Small intestine (tissue), 7 donors: Measurements from ENCODE around the gene KLHL25. TPM values are rescaled to one million over a fixed set of nuclear protein-coding genes. Genes with fewer than 3 reads are reported as not detected.

Source experiments
- DNase-seq, 2 donors: peaks; one replicate each; pipeline versions ENCODE4 v3.0.0 to v3.0.0-alpha.2; 2013
- FAIRE-seq: peaks from 2 replicates; lab custom pipeline; 2012; peaks lifted over from hg19 to GRCh38; lab: Jason Lieb, UNC
- H3K27ac ChIP-seq, 3 donors: one replicate each; pipeline ENCODE4 v1.5.1; 2013; ENCODE audit warnings: low read length in 2 of 3, mild to moderate bottlenecking in 2 of 3, control low read depth in 1 of 3, inconsistent platforms in 1 of 3, low read depth in 1 of 3, moderate library complexity in 1 of 3
- H3K27me3 ChIP-seq, 3 donors: one replicate each; pipeline ENCODE4 v1.6.1; 2013; ENCODE audit warnings: low read length in 3 of 3, inconsistent platforms in 1 of 3; ENCODE audit not compliant: control insufficient read depth in 3 of 3, insufficient read depth in 3 of 3
- H3K36me3 ChIP-seq, 3 donors: one replicate each; pipeline ENCODE4 v1.6.1; 2013; ENCODE audit warnings: low read length in 3 of 3, inconsistent platforms in 1 of 3, low read depth in 1 of 3, mild to moderate bottlenecking in 1 of 3, moderate library complexity in 1 of 3; ENCODE audit not compliant: control insufficient read depth in 3 of 3, insufficient read depth in 2 of 3
- H3K4me1 ChIP-seq, 3 donors: one replicate each; pipeline ENCODE4 v1.6.1; 2013; ENCODE audit warnings: low read length in 2 of 3, inconsistent platforms in 1 of 3, low read depth in 1 of 3, mild to moderate bottlenecking in 1 of 3, moderate library complexity in 1 of 3; ENCODE audit not compliant: control insufficient read depth in 3 of 3, insufficient read depth in 2 of 3
- H3K4me3 ChIP-seq, 3 donors: one replicate each; pipeline ENCODE4 v1.5.1; 2013; ENCODE audit warnings: low read length in 3 of 3, control low read depth in 1 of 3, inconsistent platforms in 1 of 3, low read depth in 1 of 3, mild to moderate bottlenecking in 1 of 3, moderate library complexity in 1 of 3
- H3K9me3 ChIP-seq, 2 donors: one replicate each; pipeline ENCODE4 v1.6.1; 2013; ENCODE audit warnings: low read depth in 1 of 2, low read length in 1 of 2; ENCODE audit not compliant: control insufficient read depth in 2 of 2, insufficient read depth in 1 of 2
- WGBS, 3 donors: extraction: QIAGEN DNeasy Blood & Tissue Kit; methylation state at CpG; one replicate each; pipeline ENCODE4 v1.1.7; 2013; 5-methylcytosine and 5-hydroxymethylcytosine counted together
- polyA plus RNA-seq, 4 donors: library from polyadenylated mRNA; stranded (reverse) in 3 of 4; unstranded in 1 of 4; fragments of 200-250 nt in 3 of 4; fragments of 120-200 nt in 1 of 4; gene quantifications; one replicate each; pipeline versions ENCODE4 v1.2.1 to v1.2.3, GENCODE V29; 2013
- donor health status: healthy with polysubstance abuse.
- donor health status: control.
- donor health status: control.
- donor health status: Bipolar disorder and iron deficiency.
- donor health status: healthy.

The KLHL25 gene
- polyA plus RNA-seq, 4 donors: 4.2 to 9.5 (median 7.9) TPM

- H3K9me3 ChIP-seq: no peaks in the 10 kb centered on the region
- FAIRE-seq (no peak), DNase-seq (no peak)
- peaks cover 32 to 63% (median 47%) of the 10 kb centered on the region in 3 donors for H3K36me3 ChIP-seq
- H3K4me3 ChIP-seq: no peak overlapping the region
- no peak overlapping the region for H3K27ac ChIP-seq
- 95 to 97% (median 95%) methylated on average over 11 of the region's 11 CpGs for WGBS, 3 donors
- no peaks in the 10 kb centered on the region for H3K4me1 ChIP-seq
- no peaks in the 10 kb centered on the region for H3K27me3 ChIP-seq
These were observed 53.1 kb downstream of the KLHL25 start for GRCh38 chr15:85741662-85742061.

GRCh38 chr15:85741021-85741421 lies 53.7 kb downstream of the KLHL25 start:
- Histone ChIP-seq H3K36me3 (peaks cover 30 to 62% (median 49%) of the 10 kb centered on the region in 3 donors), H3K4me3 (no peak overlapping the region), H3K27me3 (no peaks in the 10 kb centered on the region), H3K9me3 (no peaks in the 10 kb centered on the region), H3K27ac (no peak overlapping the region), H3K4me1 (no peaks in the 10 kb centered on the region)
- no peak for FAIRE-seq
- WGBS, 3 donors: 93 to 95% (median 94%) methylated on average over 20 of the region's 20 CpGs
- no peak for DNase-seq

GRCh38 chr15:85737061-85737460 lies 57.7 kb downstream of the KLHL25 start:
- Histone ChIP-seq H3K27me3 (no peaks in the 10 kb centered on the region), H3K27ac (no peak overlapping the region), H3K4me1 (no peaks in the 10 kb centered on the region), H3K4me3 (no peak overlapping the region), H3K9me3 (peaks cover 0 to 5% of the 10 kb centered on the region in 2 donors), H3K36me3 (peaks cover 14 to 40% (median 40%) of the 10 kb centered on the region in 3 donors)
- 95 to 96% (median 95%) methylated on average over 6 of the region's 6 CpGs for WGBS, 3 donors
- no peak for DNase-seq
- no peak for FAIRE-seq

GRCh38 chr15:85733416-85733815 lies 61.3 kb downstream of the KLHL25 start:
- peak in 1 of 2 donors; percentile 26 for DNase-seq
- no peak for FAIRE-seq
- Histone ChIP-seq H3K27ac (no peak overlapping the region), H3K4me3 (no peak overlapping the region), H3K27me3 (no peaks in the 10 kb centered on the region), H3K36me3 (peaks cover 20 to 42% (median 34%) of the 10 kb centered on the region in 3 donors), H3K9me3 (peaks cover 0 to 5% of the 10 kb centered on the region in 2 donors), H3K4me1 (no peaks in the 10 kb centered on the region)

- H3K27me3 ChIP-seq: no peaks in the 10 kb centered on the region
- DNase-seq (peak; percentile 77 to 79), FAIRE-seq (peak; percentile 19)
- peaks cover 0 to 10% (median 0%) of the 10 kb centered on the region in 3 donors for H3K4me1 ChIP-seq
- peaks cover 0 to 5% of the 10 kb centered on the region in 2 donors for H3K9me3 ChIP-seq
- no peak overlapping the region for H3K4me3 ChIP-seq
- 22 to 33% (median 31%) methylated on average over 5 of the region's 5 CpGs for WGBS, 3 donors
- H3K36me3 ChIP-seq: peaks cover 23 to 35% (median 35%) of the 10 kb centered on the region in 3 donors
- no peak overlapping the region for H3K27ac ChIP-seq
These were observed 64.5 kb downstream of the KLHL25 start for GRCh38 chr15:85730001-85730820.

GRCh38 chr15:85727068-85727467 lies 67.7 kb downstream of the KLHL25 start:
- 53 to 69% (median 60%) methylated on average over 2 of the region's 2 CpGs for WGBS, 3 donors
- H3K9me3 ChIP-seq: no peaks in the 10 kb centered on the region
- peak overlapping the region in 2 of 3 donors; percentile 66 to 79 for H3K27ac ChIP-seq
- no peak overlapping the region for H3K4me3 ChIP-seq
- FAIRE-seq (no peak), DNase-seq (peak; percentile 35 to 75)
- peaks cover 0 to 22% (median 0%) of the 10 kb centered on the region in 3 donors for H3K4me1 ChIP-seq
- no peaks in the 10 kb centered on the region for H3K27me3 ChIP-seq
- H3K36me3 ChIP-seq: peaks cover 30 to 46% (median 38%) of the 10 kb centered on the region in 3 donors

GRCh38 chr15:85726454-85726853 lies 68.3 kb downstream of the KLHL25 start:
- no peak overlapping the region for H3K4me3 ChIP-seq
- H3K27ac ChIP-seq: peak overlapping the region in 1 of 3 donors; percentile 79
- DNase-seq (no peak), FAIRE-seq (no peak)
- 74 to 80% (median 74%) methylated on average over 2 of the region's 2 CpGs for WGBS, 3 donors
- H3K27me3 ChIP-seq: no peaks in the 10 kb centered on the region
- H3K36me3 ChIP-seq: peaks cover 32 to 46% (median 33%) of the 10 kb centered on the region in 3 donors
- H3K9me3 ChIP-seq: no peaks in the 10 kb centered on the region
- H3K4me1 ChIP-seq: peaks cover 0 to 22% (median 0%) of the 10 kb centered on the region in 3 donors

- H3K4me3 ChIP-seq: no peak overlapping the region
- WGBS, 3 donors: 91 to 95% (median 92%) methylated on average over 4 of the region's 4 CpGs
- FAIRE-seq (no peak), DNase-seq (no peak)
- peaks cover 27 to 52% (median 31%) of the 10 kb centered on the region in 3 donors for H3K36me3 ChIP-seq
- no peaks in the 10 kb centered on the region for H3K27me3 ChIP-seq
- H3K4me1 ChIP-seq: peaks cover 0 to 22% (median 0%) of the 10 kb centered on the region in 3 donors
- H3K9me3 ChIP-seq: no peaks in the 10 kb centered on the region
- peak overlapping the region in 1 of 3 donors; percentile 33 for H3K27ac ChIP-seq
These were observed 69.2 kb downstream of the KLHL25 start for GRCh38 chr15:85725564-85725963.
